Left ventricle myocardium inferior (tissue), 1 donor: Measurements from ENCODE around the gene SLC40A1. TPM values are rescaled to one million over a fixed set of nuclear protein-coding genes. Genes with fewer than 3 reads are reported as not detected.
A peak's percentile ranks its signal among the peaks of the same experiment; 100 is the strongest.

ENCODE experiments used
- DNase-seq: peaks from one replicate; pipeline ENCODE4 v3.0.0-alpha.2; 2020
- H3K27ac ChIP-seq: fragments of 200-600 bp; replicated peaks from 2 replicates; pipeline ENCODE4 v1.8.0; 2021
- H3K27me3 ChIP-seq: fragments of 200-600 bp; 2 replicates; pipeline ENCODE4 v1.8.0; 2021; ENCODE audit warnings: low read depth
- H3K36me3 ChIP-seq: fragments of 200-600 bp; 2 replicates; pipeline ENCODE4 v1.8.0; 2021
- H3K4me1 ChIP-seq: fragments of 200-600 bp; 2 replicates; pipeline ENCODE4 v1.8.0; 2021
- H3K4me3 ChIP-seq: fragments of 200-600 bp; 2 replicates; pipeline ENCODE4 v1.8.0; 2021; ENCODE audit warnings: mild to moderate bottlenecking, moderate library complexity
- H3K9me3 ChIP-seq: fragments of 200-600 bp; replicated peaks from 2 replicates; pipeline ENCODE4 v1.8.0; 2021
- intact Hi-C: fragments of 100-400 bp; cut with micrococcal nuclease; formaldehyde crosslinking; loops from one replicate; pipeline ENCODE4 v1.11.0; 2022
- total RNA-seq: library from RNA; stranded (reverse); fragmentation: NEBNext Ultra II Directional; extraction: Animal tissue kit (Norgen Biotek cat#: 25700); gene quantifications from one replicate; pipeline ENCODE4 v1.2.1, GENCODE V29; 2021
- TF ChIP-seq, protein P1 (sequence below): fragments of 200-600 bp; IDR thresholded peaks from 2 replicates; pipeline ENCODE4 v1.8.0; 2021; ENCODE audit warnings: antibody characterized with exemption, mild to moderate bottlenecking, borderline replicate concordance
- donor health status: DM: no; HTN: yes; CAD: no; lungs with severe emphysema.

The SLC40A1 gene
- total RNA-seq, 1 donor from 2014 or later, result 44.0 TPM

- Histone ChIP-seq H3K36me3 (no peaks in the 10 kb centered on the region), H3K27me3 (no peaks in the 10 kb centered on the region), H3K9me3 (no peaks in the 10 kb centered on the region), H3K4me1 (peaks cover 52% of the 10 kb centered on the region), H3K4me3 (no peak overlapping the region), H3K27ac (peak overlapping the region; percentile 69)
- intact Hi-C loops, result no loop called here
- no peak for DNase-seq
- TF ChIP-seq, protein P1, sequence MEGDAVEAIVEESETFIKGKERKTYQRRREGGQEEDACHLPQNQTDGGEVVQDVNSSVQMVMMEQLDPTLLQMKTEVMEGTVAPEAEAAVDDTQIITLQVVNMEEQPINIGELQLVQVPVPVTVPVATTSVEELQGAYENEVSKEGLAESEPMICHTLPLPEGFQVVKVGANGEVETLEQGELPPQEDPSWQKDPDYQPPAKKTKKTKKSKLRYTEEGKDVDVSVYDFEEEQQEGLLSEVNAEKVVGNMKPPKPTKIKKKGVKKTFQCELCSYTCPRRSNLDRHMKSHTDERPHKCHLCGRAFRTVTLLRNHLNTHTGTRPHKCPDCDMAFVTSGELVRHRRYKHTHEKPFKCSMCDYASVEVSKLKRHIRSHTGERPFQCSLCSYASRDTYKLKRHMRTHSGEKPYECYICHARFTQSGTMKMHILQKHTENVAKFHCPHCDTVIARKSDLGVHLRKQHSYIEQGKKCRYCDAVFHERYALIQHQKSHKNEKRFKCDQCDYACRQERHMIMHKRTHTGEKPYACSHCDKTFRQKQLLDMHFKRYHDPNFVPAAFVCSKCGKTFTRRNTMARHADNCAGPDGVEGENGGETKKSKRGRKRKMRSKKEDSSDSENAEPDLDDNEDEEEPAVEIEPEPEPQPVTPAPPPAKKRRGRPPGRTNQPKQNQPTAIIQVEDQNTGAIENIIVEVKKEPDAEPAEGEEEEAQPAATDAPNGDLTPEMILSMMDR, result no peak
These were observed 28.8 kb downstream of the SLC40A1 start for GRCh38 chr2:189551808-189552207.

- TF ChIP-seq, protein P1, result no peak
- DNase-seq, result peak; percentile 53
These were observed 31.1 kb downstream of the SLC40A1 start for GRCh38 chr2:189549449-189549832.

DNA sequence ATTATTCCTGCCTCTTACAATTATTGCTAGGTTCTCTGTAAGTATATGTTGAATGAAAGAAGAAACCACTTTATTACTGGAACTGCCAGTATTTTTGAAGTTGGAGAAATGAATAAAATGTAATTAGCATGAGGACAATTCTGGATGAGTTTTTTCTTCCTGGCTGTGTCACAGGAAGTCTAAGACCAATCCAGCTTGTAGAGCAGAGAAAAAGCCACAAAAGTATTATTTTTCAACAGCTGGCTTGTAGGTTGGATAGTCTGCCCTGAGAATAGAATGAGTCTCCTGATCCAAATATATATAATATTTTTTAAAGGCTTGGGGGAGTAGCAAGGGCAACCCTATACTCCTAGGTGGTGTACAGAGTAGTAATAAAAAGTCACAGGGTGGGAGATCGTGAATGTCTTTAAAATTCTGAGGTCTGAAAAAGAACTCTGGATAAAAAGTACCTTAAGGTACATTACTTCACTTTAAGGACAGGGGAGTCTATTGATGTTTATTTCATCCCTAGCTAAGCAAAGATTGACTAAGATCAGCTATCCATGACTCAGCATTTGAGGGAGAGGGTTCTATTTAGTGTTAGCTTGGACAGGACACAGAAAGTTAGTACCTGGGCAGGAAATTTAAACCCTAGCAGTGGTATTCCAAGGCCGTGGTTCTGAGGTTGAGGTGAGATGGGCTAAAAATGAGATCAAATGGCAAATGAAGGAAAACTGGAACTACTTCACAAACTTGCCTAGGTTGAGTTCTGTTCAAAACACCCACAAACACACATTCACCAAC lies 31.7 kb downstream of the SLC40A1 start:
- intact Hi-C loops, result no loop called here
- Histone ChIP-seq H3K27me3 (no peaks in the 10 kb centered on the region), H3K9me3 (no peaks in the 10 kb centered on the region), H3K36me3 (no peaks in the 10 kb centered on the region), H3K27ac (peak overlapping the region; percentile 60), H3K4me3 (no peak overlapping the region), H3K4me1 (peaks cover 71% of the 10 kb centered on the region)
- TF ChIP-seq, protein P1, result no peak
- no peak for DNase-seq

More at GRCh38 chr2:189549449-189549832, 31.1 kb downstream of the SLC40A1 start:
- H3K36me3 ChIP-seq, result no peaks in the 10 kb centered on the region
- peaks cover 67% of the 10 kb centered on the region for H3K4me1 ChIP-seq
- H3K4me3 ChIP-seq, result no peak overlapping the region
- H3K27me3 ChIP-seq, result no peaks in the 10 kb centered on the region
- peak overlapping the region; percentile 60 for H3K27ac ChIP-seq
- intact Hi-C loops, result no loop called here
- H3K9me3 ChIP-seq, result no peaks in the 10 kb centered on the region

GRCh38 chr2:189545418-189545817 lies 35.2 kb downstream of the SLC40A1 start:
- H3K4me3 ChIP-seq, result no peak overlapping the region

GRCh38 chr2:189544318-189545042 lies 36.1 kb downstream of the SLC40A1 start:
- Histone ChIP-seq H3K4me1 (peaks cover 37% of the 10 kb centered on the region), H3K36me3 (no peaks in the 10 kb centered on the region), H3K27me3 (no peaks in the 10 kb centered on the region), H3K4me3 (no peak overlapping the region), H3K9me3 (no peaks in the 10 kb centered on the region), H3K27ac (peak overlapping the region; percentile 65)
- TF ChIP-seq, protein P1, result no peak
- intact Hi-C loops, result no loop called here
- no peak for DNase-seq

More at GRCh38 chr2:189545418-189545817, 35.2 kb downstream of the SLC40A1 start:
- TF ChIP-seq, protein P1, result no peak
- Histone ChIP-seq H3K27ac (peak overlapping the region; percentile 65), H3K4me1 (peaks cover 43% of the 10 kb centered on the region), H3K27me3 (no peaks in the 10 kb centered on the region), H3K9me3 (no peaks in the 10 kb centered on the region), H3K36me3 (no peaks in the 10 kb centered on the region)
- DNase-seq, result no peak
- intact Hi-C loops, result no loop called here
